Lower leg skin (tissue), 4 donors: Measurements from ENCODE around the gene HOXC12. TPM values are rescaled to one million over a fixed set of nuclear protein-coding genes. Genes with fewer than 3 reads are reported as not detected.
A peak's percentile ranks its signal among the peaks of the same experiment; 100 is the strongest.

Experiments used
- DNase-seq, 2 donors: peaks; one replicate each; pipeline ENCODE4 v3.0.0-alpha.2; 2019; ENCODE audit warnings: low spot score in 2 of 2
- H3K4me3 ChIP-seq: fragments of 200-600 bp; sonication (generic); 2 replicates; pipeline ENCODE4 v1.5.1; 2017; ENCODE audit warnings: mild to moderate bottlenecking, low read depth; ENCODE audit not compliant: poor library complexity, severe bottlenecking
- POLR2A ChIP-seq, 2 donors: fragments of 450-650 bp; IDR thresholded peaks; one replicate each; pipeline ENCODE4 v1.6.1; 2016 to 2017; ENCODE audit warnings: antibody characterized with exemption in 2 of 2, mild to moderate bottlenecking in 1 of 2, moderate library complexity in 1 of 2
- WGBS, 2 donors: methylation state at CpG; one replicate each; pipeline ENCODE4 v1.1.5; 2018; 5-methylcytosine and 5-hydroxymethylcytosine counted together
- intact Hi-C: fragments of 100-400 bp; cut with DNase I; formaldehyde crosslinking; loops from one replicate; pipeline ENCODE4 v1.15.0; 2023; ENCODE audit warnings: low total_unique reads
- total RNA-seq, 4 donors: library from RNA; depleted of rRNA; stranded (reverse); fragments of >200 nt; gene quantifications; one replicate each; pipeline ENCODE4 v1.1.0, GENCODE V29; 2016
- TF ChIP-seq, protein P1 (sequence below), 3 donors: fragments of 450-650 bp; IDR thresholded peaks; one replicate each; pipeline ENCODE4 v1.5.1; 2016; ENCODE audit warnings: antibody characterized with exemption in 3 of 3, mild to moderate bottlenecking in 3 of 3, moderate library complexity in 2 of 3

The HOXC12 gene
- total RNA-seq, 4 donors from 2014 or later = 4.4 to 13.6 (median 6.5) TPM

DNA sequence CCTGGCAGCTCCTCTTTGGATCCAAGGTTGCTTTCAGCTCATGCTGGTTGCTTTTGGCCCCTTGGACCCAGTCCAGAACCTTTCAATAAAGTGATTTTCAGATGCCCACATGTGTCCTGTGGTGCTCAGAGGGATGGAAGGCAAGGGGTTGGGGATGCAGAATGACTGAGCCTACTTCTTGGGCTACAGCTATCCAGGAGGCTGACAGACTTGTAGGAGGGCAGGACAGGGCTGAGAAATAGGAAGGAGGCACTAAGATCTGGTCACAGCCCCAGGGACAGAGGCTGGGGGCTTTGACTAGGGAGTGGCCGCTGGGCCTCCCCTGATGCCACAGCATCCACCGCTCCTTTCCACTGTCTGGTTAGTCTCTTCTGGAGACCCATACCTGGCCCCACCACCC is 17.0 kb downstream of the HOXC12 start:
- intact Hi-C loops = no loop called here
- WGBS, 2 donors = 80% methylated on average over 2 of the region's 2 CpGs

DNA sequence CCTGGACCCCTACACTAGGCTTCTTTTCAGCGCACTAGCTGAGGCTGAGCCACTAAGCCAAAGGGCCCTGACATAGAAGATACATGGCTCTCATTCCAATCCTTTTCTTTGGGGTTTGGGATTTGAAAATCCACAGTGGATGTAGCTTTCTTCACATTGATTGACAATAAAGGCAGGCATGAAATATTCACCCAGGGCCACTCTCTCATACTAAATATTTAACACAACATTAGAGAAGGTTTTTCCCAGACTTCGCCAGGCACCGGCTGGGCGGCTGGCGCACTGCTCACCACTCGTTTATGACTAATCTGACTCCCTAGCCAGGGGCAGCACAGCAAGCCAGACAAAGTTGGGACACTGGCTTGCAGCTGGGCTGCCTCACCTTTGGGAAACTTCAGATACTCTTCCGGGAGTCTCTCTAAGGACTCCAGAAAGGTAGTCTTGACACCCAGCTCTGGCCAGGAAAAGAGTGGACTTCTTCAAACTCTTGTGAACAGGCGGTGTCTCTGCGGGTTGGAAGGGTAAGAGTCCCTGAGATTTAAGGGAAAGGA is 17.5 kb downstream of the HOXC12 start:
- TF ChIP-seq, protein P1, sequence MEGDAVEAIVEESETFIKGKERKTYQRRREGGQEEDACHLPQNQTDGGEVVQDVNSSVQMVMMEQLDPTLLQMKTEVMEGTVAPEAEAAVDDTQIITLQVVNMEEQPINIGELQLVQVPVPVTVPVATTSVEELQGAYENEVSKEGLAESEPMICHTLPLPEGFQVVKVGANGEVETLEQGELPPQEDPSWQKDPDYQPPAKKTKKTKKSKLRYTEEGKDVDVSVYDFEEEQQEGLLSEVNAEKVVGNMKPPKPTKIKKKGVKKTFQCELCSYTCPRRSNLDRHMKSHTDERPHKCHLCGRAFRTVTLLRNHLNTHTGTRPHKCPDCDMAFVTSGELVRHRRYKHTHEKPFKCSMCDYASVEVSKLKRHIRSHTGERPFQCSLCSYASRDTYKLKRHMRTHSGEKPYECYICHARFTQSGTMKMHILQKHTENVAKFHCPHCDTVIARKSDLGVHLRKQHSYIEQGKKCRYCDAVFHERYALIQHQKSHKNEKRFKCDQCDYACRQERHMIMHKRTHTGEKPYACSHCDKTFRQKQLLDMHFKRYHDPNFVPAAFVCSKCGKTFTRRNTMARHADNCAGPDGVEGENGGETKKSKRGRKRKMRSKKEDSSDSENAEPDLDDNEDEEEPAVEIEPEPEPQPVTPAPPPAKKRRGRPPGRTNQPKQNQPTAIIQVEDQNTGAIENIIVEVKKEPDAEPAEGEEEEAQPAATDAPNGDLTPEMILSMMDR (IDR thresholded peaks at IDR 0.05) = no peak
- TF ChIP-seq POLR2A (IDR thresholded peaks at IDR 0.05) = no peak
- 28 to 32% methylated on average over 9 of the region's 9 CpGs for WGBS, 2 donors
- peak in 1 of 2 donors; percentile 88 for DNase-seq
- intact Hi-C loops = no loop called here
- H3K4me3 ChIP-seq = no peak overlapping the region

More for the DNA sequence above, 17.0 kb downstream of the HOXC12 start:
- DNase-seq = no peak
- TF ChIP-seq POLR2A (IDR thresholded peaks at IDR 0.05) = no peak
- H3K4me3 ChIP-seq = no peak overlapping the region

- WGBS, 2 donors = 3 to 7% methylated on average over 21 of the region's 21 CpGs
- intact Hi-C loops = no loop called here
- peak within 1 kb of the TSS; percentile 35 for H3K4me3 ChIP-seq
- TF ChIP-seq, protein P1 (IDR thresholded peaks at IDR 0.05) = no peak
- no peak for TF ChIP-seq POLR2A (IDR thresholded peaks at IDR 0.05)
- no peak for DNase-seq
These were observed 18.1 kb downstream of the HOXC12 start, which contains the start of gene HOXC11 for GRCh38 chr12:53972722-53973235. HOXC11 (plus strand) TSS chr12:53973126; CDS start chr12:53973242, 116 bp downstream.

DNA sequence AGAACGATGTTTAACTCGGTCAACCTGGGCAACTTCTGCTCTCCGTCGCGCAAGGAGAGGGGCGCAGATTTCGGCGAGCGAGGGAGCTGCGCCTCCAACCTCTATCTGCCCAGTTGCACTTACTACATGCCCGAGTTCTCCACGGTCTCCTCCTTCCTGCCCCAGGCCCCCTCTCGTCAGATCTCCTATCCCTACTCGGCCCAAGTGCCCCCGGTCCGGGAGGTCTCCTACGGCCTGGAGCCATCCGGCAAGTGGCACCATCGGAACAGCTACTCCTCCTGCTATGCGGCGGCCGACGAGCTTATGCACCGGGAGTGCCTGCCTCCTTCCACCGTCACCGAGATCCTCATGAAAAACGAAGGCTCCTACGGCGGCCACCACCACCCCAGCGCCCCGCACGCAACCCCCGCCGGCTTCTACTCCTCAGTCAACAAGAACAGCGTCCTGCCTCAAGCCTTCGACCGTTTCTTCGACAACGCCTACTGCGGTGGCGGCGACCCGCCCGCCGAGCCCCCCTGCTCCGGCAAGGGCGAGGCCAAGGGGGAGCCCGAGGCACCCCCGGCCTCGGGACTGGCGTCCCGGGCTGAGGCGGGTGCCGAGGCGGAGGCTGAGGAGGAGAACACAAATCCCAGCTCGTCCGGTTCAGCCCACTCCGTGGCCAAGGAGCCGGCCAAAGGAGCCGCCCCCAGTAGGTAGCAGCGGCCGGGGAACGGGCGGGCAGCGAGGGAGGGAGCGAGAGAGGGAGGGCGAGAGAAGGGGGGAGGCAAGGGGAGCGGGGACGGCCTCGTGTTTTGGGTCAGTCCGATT is 18.7 kb downstream of the HOXC12 start:
- TF ChIP-seq, protein P1 (IDR thresholded peaks at IDR 0.05) = no peak
- no peak for TF ChIP-seq POLR2A (IDR thresholded peaks at IDR 0.05)
- WGBS, 2 donors = 1% methylated on average over 65 to 70 of the region's 71 CpGs
- H3K4me3 ChIP-seq = peak overlapping the region; percentile 35
- peak in 1 of 2 donors; percentile 92 for DNase-seq
- intact Hi-C loops = no loop called here

DNA sequence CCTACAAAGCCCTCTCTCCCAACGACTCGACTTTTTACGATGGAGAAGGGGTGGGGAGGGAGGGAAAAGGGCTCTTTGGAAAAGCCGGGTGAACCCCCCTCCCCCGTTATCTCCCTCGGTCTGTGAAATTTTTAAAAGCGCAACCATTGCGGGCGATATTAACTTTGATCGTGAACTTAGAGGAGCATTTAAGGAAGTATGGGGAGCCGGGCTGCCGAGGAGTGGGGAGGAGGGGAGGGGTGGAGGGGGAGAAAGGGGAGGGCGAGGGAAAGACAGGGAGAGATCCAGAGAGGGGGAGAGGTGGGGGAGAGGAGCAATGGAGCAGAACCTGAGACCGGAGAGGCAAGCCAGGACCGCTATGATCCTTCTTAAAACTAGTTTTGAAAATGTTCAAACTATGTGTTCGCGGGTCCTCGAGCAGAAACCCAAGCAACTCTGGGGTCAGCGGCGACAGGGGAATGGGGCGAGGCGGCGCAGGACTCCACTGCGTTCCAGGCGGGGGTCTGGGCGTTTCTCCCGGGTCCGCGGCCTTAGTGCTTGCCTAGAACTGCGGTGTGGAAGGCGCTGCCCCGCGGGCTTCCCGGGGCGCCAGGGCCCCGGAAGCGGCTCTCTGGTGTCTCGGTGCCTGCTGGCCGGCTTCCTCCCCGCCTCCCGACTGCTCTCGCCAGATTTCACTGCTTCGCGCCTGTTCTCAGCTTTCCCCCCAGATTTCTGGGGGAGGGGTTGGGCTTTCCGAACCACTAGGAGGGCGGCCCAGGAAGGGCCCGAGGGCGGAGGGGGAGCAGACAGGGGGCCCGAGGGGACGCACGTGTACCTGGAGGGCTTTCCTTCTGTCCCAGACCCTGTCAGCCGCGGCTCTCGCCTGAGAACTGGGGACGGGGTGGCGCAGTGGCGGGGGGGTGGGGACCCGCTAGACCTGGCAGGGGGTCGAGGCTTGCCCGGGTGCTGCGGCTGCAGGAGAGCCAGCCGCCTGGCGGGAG is 19.7 kb downstream of the HOXC12 start, which contains the start of gene HOTAIR:
Gene HOTAIR, minus strand, starts transcription at position 871 of the 980 bp plus-strand sequence.
- 0 to 1% methylated on average over 29 to 55 of the region's 63 CpGs for WGBS, 2 donors
- TF ChIP-seq, protein P1 (IDR thresholded peaks at IDR 0.05) = no peak
- no peak for TF ChIP-seq POLR2A (IDR thresholded peaks at IDR 0.05)
- DNase-seq = peak in 1 of 2 donors; percentile 95
- intact Hi-C loops = no loop called here
- H3K4me3 ChIP-seq = peak within 1 kb of the TSS; percentile 35
